Measurements from ENCODE around the gene CNTFR.

- TF ChIP-seq, protein P1, sequence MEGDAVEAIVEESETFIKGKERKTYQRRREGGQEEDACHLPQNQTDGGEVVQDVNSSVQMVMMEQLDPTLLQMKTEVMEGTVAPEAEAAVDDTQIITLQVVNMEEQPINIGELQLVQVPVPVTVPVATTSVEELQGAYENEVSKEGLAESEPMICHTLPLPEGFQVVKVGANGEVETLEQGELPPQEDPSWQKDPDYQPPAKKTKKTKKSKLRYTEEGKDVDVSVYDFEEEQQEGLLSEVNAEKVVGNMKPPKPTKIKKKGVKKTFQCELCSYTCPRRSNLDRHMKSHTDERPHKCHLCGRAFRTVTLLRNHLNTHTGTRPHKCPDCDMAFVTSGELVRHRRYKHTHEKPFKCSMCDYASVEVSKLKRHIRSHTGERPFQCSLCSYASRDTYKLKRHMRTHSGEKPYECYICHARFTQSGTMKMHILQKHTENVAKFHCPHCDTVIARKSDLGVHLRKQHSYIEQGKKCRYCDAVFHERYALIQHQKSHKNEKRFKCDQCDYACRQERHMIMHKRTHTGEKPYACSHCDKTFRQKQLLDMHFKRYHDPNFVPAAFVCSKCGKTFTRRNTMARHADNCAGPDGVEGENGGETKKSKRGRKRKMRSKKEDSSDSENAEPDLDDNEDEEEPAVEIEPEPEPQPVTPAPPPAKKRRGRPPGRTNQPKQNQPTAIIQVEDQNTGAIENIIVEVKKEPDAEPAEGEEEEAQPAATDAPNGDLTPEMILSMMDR (IDR thresholded peaks at IDR 0.05) = no peak
- no peak for TF ChIP-seq SIN3A (IDR thresholded peaks at IDR 0.05; ENCODE audit: borderline replicate concordance, insufficient read depth, low read depth, low read length)
- TF ChIP-seq POLR2AphosphoS5 (IDR thresholded peaks at IDR 0.05; ENCODE audit: low read depth, low read length) = no peak
Measured at GRCh38 chr9:34633166-34633565, 43.6 kb upstream of the CNTFR start.
